HS-27A (cell line): ENCODE results near the gene MT3.
A peak's percentile ranks its signal among the peaks of the same experiment; 100 is the strongest.
"Not testable (repeated sequence)": the region's sequence is repeated elsewhere in the genome, so short reads cannot be mapped to it uniquely, and the experiment has no call there.

ENCODE experiments used
- DNase-seq: peaks from one replicate; pipeline ENCODE4 v3.0.0-alpha.2; 2012; ENCODE audit warnings: low read depth, missing footprints

Gene MT3

GRCh38 chr16:56580391-56581048 is 8.8 kb upstream of the MT3 start:
- no peak for DNase-seq

- DNase-seq, result not testable (repeated sequence)
Observed at GRCh38 chr16:56582911-56583310, 6.4 kb upstream of the MT3 start.

- no peak for DNase-seq
Observed at GRCh38 chr16:56583351-56584168, 5.8 kb upstream of the MT3 start.

GRCh38 chr16:56584276-56584675 is 5.1 kb upstream of the MT3 start:
- no peak for DNase-seq

GRCh38 chr16:56588781-56589140 is 567 bp upstream of the MT3 start:
- no peak for DNase-seq

GRCh38 chr16:56591377-56592060 is 2.2 kb downstream of the MT3 start:
- no peak for DNase-seq

GRCh38 chr16:56593573-56594291 is 4.4 kb downstream of the MT3 start:
- no peak for DNase-seq

GRCh38 chr16:56594292-56594619 is 4.9 kb downstream of the MT3 start:
- no peak for DNase-seq

GRCh38 chr16:56600398-56600999 is 11.2 kb downstream of the MT3 start:
- no peak for DNase-seq

GRCh38 chr16:56601325-56601724 is 12.0 kb downstream of the MT3 start:
- no peak for DNase-seq

- DNase-seq, result no peak
Observed at GRCh38 chr16:56603589-56603988, 14.3 kb downstream of the MT3 start.

GRCh38 chr16:56604966-56605365 is 15.6 kb downstream of the MT3 start:
- no peak for DNase-seq

- no peak for DNase-seq
Observed at GRCh38 chr16:56605475-56605874, 16.1 kb downstream of the MT3 start.

GRCh38 chr16:56606071-56606475 is 16.7 kb downstream of the MT3 start:
- peak; percentile 79 for DNase-seq

- peak; percentile 85 for DNase-seq
Observed at GRCh38 chr16:56606476-56607108, 17.3 kb downstream of the MT3 start.

- DNase-seq, result peak; percentile 90
Observed at GRCh38 chr16:56607109-56607618, 17.8 kb downstream of the MT3 start.

- no peak for DNase-seq
Observed at GRCh38 chr16:56607675-56608042, 18.3 kb downstream of the MT3 start.

- DNase-seq, result peak; percentile 86
Observed at GRCh38 chr16:56608043-56608875, 18.9 kb downstream of the MT3 start, which contains the start of gene MT2A. TSS of gene MT2A (plus strand) at chr16:56608584. CDS start at chr16:56608656, 72 bp downstream.

- DNase-seq, result no peak
Observed at GRCh38 chr16:56608876-56609462, 19.6 kb downstream of the MT3 start.

- peak; percentile 72 for DNase-seq
Observed at GRCh38 chr16:56609463-56609921, 20.2 kb downstream of the MT3 start.
